Bronchus fibroblast of lung (primary cell): ENCODE data around the gene CLOCK. TPM values are rescaled to one million over a fixed set of nuclear protein-coding genes. Genes with fewer than 3 reads are reported as not detected.

Experiments
- total RNA-seq: library from RNA; depleted of rRNA; stranded (reverse); fragments of >200 nt; gene quantifications from 2 replicates; pipeline ENCODE4 v1.2.3, GENCODE V29; 2015

The CLOCK gene
- 11.7 and 14.1 TPM in 2 replicates for total RNA-seq

GRCh38 chr4:55546756-55547465 lies at the start of gene CLOCK:
Gene CLOCK, minus strand, starts transcription at chr4:55546909. Its CDS starts 64,124 bp downstream, at chr4:55482785.

GRCh38 chr4:55592014-55592413 lies 45.3 kb upstream of the CLOCK start, which contains the start of gene PDCL2:
Gene PDCL2, minus strand, starts transcription at chr4:55592245. Its CDS starts 136 bp downstream, at chr4:55592109.

GRCh38 chr4:55395529-55396307 lies 151.0 kb downstream of the CLOCK start, which contains the start of gene TMEM165:
Gene TMEM165, plus strand, starts transcription at chr4:55395957. Its CDS starts 233 bp downstream, at chr4:55396190.

Other genes starting within 250 kb of the CLOCK start
- gene SRD5A3, start 200.7 kb downstream of the CLOCK start, total RNA-seq, result 11.0 and 11.8 TPM in 2 replicates
- gene TMEM165, start 151.0 kb downstream of the CLOCK start, total RNA-seq, result 120 and 121 TPM in 2 replicates
- not detected in 2 replicates for gene PDCL2, start 45.3 kb upstream of the CLOCK start, total RNA-seq
- gene NMU, start 89.4 kb upstream of the CLOCK start, total RNA-seq, result 2.5 and 3.5 TPM in 2 replicates